ENCODE measurements around the gene GNG7.
A peak's percentile ranks its signal among the peaks of the same experiment; 100 is the strongest.
"Not testable (repeated sequence)": the region's sequence is repeated elsewhere in the genome, so short reads cannot be mapped to it uniquely, and the experiment has no call there.

Gene GNG7

DNA sequence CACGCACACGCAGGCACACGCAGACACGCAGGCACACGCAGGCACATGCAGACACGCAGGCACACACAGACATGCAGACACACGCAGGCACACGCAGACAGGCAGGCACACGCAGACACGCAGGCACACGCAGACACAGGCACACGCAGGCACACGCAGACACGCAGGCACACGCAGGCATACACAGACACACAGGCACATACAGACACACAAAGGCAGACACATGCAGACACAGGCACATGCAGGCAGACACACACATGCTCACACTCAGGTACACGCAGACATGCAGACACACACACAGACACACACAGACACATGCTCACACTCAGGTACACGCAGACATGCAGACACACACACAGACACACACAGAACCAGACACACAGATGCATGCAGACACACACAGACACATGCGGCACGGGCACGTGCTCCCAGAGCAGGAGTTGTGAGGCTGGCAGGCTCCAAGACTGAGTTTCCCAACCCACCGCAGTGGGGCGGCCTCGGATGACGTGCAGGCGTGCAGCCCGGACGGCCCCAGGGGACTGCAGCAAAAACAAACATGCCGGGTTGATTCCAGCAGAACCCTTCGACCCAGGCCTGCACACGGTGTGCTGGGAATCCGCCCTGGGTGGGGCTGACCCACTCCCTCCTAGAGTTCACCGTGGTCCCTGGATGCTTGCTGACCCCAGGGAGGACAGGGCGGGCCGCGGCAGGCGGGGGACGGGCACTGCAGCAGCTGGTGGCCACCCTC, 126.6 kb downstream of the GNG7 start:
- no peak for DNase-seq (ENCODE audit: low read depth)

DNA sequence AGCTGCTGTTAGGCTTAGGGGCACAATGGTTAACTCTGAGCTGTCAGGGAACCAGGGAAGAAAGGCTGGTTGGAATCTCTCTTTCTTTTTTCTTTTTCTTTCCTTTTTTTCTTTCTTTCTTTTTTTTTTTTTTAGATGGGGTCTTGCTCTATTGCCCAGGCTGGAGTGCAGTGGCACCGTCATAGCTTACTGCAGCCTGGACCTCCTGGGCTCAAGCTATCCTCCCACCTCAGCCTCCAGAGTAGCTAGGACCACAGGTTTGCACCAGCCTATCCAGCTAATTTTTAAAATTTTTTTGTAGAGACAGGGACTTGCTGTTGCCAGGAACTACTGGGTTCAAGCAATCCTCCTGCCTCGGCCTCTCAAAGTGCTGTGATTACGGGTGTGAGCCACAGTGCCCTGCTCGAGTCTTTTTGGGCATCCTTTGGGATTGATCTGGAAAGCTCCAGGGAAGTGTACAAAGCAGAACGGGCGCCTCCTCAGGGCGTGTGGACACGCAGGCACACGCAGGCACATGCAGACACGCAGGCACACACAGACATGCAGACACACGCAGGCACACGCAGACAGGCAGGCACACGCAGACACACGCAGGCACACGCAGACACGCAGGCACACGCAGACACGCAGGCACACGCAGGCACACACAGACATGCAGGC, 127.4 kb downstream of the GNG7 start:
- DNase-seq (ENCODE audit: low read depth): no peak

DNA sequence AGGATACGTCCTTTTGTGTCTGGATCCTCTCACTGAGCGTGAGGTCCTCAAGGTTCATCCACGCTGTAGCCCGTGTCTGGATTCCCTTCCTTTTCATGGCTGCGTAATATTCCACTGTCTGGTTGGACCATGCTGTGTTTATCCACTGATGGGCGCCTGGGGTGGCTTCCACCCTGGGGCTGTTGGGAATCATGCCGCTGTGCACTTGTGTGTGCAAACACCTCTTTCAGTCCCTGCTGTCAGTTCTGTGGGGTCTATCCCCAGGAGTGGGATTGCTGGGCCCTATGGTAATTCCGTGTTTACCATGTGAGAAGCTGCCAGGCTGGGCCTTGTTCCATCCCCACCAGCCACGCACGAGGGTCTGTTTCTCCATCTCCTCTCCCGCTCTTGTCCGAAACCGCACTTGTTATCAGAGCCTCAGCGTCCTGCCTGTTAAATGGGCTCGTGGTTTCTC, 128.0 kb downstream of the GNG7 start:
- DNase-seq (ENCODE audit: low read depth): no peak

DNA sequence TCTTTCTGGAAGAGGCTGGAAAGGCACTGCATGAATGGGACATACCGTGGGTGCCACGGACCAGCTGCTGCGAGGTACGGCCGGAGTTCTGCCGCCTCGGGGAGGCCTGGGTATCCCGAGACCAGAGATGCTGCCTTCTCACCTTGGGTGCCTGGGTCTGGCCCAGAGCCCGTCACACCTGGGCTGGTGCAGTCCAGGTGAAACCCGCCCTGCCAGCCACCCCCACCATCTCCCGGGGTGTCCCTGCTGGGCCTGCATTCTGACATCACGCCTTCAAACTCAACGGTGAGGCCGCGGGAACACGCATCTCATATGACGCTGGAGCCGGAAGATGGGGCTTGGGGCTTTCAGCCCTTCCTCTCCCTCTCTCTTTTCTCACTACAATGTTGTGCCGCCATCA, 128.6 kb downstream of the GNG7 start:
- no peak for DNase-seq (ENCODE audit: low read depth)

DNA sequence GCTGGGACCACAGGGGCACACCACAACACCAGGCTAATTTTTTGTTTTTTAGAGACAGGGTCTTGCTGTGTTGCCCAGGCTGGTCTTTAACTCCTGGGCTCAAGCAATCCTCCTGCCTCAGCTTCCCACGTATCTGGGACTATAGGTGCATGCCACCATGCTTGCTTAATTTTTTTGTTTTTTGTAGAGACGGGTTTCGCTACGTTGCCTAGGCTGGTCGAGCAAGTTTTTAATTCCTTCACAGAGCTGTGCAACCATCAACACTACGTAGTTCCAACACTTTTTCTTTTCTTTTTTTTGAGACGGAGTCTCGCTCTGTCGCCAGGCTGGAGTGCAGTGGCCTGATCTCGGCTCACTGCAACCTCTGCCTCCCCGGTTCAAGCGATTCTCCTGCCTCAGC, 130.3 kb downstream of the GNG7 start:
- not testable (repeated sequence) for DNase-seq (ENCODE audit: low read depth)

DNA sequence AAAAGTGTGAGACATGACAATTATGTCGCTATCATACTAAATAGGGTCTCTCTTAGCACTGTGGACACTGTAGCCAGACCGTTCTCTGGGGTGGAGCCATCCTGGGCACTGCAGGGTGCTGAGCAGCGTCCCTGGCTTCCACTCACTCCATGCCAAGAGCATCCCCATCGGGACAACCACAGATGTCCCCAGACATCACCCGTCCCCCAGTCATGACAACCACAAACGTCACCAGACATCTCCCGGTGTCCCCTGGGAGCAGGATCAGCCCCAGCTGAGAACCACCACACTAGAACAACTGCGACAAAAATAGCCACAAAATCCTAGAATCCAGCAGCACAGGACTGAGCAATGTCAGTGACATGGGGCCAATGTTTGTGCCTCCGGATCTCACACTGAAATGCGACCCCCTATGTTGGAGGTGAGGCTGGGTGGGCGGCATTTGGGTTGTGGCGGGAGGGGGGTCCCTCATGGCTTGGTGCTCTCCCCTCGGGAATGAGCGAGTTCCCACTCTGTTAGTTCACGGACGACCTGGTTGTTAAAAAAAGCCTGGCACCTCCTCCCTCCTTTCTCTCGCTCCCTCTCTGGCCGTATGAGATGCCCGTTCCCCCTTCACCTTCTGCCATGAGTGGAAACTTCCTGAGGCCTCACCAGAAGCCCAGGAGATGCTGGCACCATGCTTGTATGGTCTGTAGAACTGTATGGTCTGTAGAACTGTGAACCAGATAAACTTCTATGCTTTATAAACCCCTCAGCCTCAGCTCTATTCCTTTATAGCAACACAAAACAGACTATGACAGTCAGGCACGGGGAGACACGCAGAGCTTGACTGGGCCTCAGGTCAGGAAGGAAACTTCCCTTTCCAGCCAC, 132.7 kb downstream of the GNG7 start:
- DNase-seq (ENCODE audit: low read depth): no peak

DNA sequence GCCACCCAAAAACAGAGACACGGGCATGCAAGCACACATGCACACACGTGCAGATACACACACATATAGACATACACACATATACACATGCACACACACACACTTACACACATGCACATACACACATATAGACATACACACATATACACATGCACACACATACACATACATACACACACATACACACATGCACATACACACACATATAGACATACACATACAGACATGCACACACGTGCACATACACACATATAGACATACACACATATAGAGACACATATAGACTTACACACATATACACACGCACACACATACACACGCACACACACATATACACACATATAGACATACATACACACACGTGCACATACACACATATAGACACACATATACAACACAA, 134.5 kb downstream of the GNG7 start:
- DNase-seq (ENCODE audit: low read depth): no peak

DNA sequence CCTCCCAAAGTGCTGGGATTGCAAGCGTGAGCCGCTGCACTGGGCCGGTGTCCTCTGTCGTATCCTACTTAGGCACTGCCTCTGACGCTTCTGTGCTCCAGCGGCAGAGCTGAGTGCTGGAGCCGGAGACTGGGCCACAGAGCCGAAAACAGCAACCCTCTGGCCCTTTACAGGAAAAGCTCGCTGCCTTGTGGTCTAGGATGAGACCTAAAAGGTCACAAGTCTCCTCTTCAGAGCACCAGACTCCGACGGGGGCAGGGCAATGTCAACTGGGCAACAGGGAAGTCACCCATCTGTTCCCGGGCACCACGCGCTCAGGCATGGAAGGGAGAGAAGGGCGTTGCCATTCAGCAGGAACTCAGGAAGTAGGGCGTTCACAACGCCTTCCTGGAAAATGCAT, 134.9 kb downstream of the GNG7 start:
- DNase-seq (ENCODE audit: low read depth): no peak

DNA sequence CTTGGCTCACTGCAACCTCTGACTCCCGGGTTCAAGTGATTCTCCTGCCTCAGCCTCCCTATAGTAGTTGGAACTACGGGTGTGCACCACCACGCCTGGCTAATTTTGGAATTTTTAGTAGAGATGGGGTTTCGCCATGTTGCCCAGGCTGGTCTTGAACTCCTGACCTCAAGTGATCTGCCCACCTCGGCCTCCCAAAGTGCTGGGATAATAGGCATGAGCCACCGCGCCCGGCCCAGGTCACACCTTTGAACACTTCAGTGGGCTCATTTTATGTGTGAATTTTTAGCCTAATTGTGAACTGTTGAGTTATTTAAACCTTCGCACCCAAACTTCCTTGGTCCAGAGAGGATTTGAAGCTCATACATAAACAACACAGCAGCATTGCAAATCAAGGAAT, 138.9 kb downstream of the GNG7 start:
- not testable (repeated sequence) for DNase-seq (ENCODE audit: low read depth)

DNA sequence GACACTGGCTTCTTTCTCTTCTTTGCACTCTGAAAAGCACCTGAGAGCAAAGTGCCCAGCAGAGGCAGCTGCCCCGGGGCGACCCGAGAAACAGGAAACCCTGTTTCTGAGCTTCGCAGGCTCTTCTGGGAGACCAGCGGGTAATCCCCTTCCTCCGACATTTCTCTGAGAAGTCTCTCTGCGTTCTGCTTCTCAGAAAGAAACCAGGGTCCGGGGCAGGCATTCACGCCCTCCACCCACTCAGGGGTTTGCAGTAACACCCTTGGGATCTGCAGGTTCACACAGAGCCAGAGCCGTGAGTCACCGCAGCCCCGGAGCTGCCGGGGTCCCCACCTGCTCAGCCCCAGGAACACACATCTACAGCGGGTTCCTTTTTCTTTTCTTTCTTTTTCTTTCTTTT, 140.6 kb downstream of the GNG7 start:
- peak; percentile 18 for DNase-seq (ENCODE audit: low read depth)

DNA sequence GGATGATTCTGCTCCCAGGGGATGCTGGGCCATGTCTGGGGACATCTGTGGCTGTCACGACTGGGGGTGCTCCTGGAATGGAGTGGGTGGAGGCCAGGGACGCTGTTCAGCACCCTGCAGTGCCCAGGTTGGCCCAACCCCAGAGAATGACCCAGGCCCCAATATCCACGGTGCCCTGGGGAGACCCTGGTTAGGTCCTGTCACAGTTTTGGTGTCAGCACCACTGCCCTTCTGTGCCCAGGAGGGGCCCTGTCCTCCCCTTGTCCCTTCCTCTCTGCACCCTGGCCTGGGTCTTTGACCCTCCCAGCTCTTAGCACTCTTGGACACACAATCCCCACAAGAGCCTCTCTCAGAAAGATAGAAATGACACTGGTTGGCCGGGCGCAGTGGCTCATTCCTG, 141.3 kb downstream of the GNG7 start:
- DNase-seq (ENCODE audit: low read depth): no peak

DNA sequence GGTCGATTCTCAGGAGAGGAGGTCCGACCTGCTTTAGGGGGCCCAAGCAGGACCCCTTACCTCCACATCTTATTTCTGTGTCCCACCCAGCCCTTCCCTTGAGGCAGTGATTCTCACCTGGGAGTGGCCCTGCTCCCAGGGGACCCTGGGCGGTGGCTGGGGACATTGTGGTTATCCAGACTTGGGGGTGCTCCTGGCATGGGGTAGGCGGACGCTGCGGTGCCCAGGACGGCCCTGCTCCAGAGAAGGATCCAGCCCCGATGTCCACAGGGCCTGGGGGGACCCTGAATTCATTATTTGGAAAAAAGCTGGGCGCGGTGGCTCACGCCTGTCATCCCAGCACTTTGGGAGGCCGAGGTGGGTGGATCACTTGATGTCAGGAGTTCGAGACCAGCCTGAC, 142.1 kb downstream of the GNG7 start:
- no peak for DNase-seq (ENCODE audit: low read depth)

DNA sequence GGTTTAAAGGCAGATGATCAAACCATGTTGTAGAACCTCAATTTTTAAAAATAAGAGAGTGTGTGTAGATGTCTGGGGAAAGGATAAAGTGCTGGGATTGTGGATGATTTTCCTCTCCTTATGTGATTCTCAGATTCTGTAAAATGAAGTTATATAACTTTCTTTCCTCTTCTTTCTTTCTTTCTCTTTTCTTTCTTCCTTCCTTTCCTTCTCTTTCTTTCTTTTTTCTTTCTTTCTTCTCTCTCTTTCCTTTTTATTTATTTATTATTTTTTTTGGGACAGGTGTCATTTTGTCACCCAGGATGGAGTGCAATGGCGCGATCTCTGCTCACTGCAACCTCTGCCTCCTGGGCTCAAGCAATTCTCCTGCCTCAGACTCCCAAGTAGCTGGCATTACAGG, 144.0 kb downstream of the GNG7 start:
- no peak for DNase-seq (ENCODE audit: low read depth)

DNA sequence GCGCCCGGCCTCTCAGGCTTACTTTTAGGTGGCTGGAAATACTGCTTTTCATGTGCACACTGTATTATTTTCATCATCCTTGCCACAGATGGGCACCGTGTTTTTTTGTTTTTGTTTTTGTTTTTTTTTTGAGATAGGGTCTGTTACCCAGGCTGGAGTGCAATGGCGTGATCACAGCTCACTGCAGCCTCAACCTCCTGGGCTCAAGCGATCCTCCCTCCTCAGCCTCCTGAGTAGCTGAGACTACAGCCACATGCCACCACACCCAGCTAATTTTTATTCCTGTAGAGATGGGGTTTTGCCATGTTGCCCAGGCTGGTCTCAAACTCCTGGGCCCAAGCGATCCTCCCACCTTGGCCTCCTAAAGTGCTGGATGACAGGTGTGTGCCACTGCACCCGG, 144.4 kb downstream of the GNG7 start:
- not testable (repeated sequence) for DNase-seq (ENCODE audit: low read depth)

DNA sequence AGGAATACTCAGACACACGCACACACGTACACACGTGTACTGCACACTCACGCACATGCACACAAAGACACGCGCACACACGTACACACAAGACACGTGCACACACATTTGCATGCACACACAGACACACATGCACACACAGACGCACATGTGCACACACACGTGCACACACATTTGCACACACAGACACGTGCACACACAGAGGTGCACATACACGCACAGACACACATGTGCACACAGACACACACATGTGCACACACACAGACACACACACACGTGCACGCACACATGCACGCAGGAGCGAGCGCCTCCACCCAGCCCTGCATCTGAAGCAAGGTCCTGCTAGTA, 145.4 kb downstream of the GNG7 start:
- DNase-seq (ENCODE audit: low read depth): no peak

DNA sequence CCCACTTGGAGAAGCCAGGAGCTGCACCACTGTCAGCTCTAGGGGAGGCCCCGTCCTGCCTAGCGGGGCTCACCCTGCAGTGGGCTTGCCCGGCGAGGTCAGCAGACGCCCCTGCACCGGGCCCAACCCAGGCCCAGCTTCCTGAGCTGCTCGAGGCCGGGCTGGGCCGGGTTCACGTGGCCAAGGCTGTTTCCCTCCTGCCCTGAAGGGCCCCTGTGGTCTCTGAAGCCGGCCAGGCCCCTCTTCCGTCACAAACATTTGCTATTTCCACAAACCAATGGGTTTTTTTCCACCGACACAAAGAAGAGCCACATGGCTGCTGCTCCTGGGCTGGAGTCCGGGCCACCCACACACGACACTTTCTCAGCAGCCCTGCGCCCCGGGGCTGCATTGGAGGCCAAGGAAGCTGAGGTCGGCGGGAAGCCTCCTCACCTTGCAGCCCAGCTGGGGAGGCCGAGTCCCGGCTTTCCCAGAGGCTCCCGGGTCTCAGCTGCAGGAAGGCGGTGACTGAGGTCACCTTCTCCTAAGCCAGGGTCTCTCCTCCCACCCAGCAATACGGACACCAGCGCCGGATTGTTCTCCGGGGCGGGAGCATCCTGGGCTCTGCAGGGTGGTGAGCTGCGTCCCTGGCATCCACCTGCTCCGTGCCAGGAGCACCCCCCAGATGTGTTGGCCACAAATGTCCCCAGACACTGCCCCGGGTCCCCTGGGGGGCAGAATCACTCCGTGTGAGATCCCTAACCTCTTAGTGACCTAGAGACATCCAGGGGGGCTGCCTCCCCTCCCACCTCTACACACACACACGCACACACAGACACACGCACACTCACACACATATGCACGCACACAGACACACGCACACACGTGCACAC, 146.0 kb downstream of the GNG7 start:
- DNase-seq (ENCODE audit: low read depth): no peak

DNA sequence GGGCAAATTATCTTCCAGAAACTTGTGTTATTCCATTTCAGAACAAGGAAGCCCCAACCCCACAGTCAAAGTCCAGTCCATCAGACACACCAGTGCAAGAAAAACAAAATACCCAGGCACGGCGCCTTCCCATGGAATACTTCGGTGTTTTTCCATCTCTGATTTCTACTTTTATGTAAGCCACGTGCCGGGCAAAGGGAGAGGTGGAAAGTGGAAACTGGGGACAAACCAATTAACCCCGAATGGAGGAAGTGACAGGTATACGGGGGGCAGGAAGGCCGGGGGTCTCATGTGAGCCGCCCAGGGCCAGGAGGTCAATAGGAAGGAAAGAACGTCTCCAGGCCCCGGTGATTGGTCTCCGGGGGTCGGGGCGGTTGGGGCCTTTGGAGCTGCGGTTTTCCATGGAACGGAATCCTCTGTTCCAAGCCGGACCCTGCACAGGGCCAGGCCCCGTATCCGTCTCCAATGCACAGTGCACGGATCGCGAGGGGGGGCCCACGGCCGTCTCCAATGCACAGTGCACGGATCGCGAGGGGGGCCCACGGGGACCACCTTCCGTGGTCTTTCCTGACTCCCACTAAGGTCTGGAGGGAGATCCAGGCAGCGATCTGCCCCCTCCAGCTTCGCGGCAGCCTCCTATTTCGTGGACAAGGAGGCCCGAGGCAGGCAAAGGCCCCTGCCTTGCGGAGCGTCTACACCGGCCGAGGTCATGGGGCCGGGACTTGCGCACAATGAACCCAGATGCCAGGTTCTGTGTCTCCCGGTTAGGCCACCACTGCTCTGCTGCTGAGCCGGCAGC, 146.9 kb downstream of the GNG7 start:
- DNase-seq (ENCODE audit: low read depth): no peak

DNA sequence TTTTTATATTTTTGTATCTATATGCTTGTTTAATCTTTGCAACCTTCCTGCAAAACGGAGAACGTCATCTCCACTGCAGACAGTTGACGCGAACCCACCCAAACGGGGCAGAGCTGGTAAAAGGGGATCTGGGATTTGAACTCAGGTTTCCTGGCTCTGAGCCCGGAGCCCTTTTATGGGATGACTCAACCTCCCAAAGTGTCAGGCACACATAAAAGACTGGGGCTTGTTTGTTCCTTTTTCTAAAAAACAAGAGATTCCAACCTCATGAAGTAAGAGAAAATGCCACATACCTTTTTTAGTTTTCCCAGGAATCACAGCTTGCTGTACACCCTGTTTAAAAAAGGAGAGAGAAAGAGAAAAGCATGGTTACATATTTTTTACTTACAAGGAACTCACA, 147.6 kb downstream of the GNG7 start:
- no peak for DNase-seq (ENCODE audit: low read depth)

DNA sequence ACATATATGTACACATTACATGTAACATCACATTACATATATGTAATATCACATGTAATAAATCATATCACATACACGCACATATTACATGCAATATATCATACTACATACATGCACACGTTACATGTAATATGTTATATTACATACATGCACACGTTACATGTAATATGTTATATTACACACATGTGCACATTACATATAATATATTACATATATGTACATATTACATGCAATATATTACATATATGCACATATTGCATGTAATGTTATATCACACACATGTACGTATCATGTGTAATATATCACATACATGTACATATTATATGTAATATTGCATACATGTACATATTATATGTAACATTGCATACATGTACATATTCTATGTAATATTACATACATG, 149.0 kb downstream of the GNG7 start:
- no peak for DNase-seq (ENCODE audit: low read depth)

DNA sequence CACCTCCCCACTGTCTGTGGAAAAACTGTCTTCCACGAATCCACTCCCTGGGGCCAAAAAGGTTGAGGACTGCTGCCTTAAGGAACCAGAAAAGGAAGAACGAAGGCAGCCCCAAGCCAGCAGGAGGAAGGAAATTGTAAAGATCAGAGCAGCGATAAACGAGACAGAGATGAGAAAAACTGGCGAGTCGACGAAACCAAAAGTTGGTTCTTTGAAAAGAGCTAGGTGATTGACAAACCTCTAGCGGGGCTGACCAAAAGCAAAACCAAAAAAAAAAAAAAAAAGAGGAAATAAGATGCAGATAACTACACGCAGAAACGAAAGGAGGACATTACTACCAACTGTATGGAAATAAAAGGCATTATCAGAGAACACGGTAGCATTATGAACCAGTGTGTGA, 149.6 kb downstream of the GNG7 start:
- no peak for DNase-seq (ENCODE audit: low read depth)

DNA sequence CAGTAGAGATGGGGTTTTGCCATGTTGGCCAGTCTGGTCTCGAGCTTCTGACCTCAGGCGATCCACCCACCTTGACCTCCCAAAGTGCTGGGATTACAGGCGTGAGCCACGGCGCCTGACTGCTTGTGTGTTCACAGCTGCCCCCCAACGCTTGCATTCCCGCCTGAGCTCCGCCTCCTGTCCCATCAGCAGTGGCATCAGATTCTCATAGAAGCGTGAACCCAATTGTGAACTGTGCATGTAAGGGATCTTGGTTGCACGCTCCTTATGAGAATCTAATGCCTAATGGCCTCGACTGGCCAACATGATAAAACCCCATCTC, 150.7 kb downstream of the GNG7 start:
- DNase-seq (ENCODE audit: low read depth): no peak

All from stimulated activated CD8-positive, alpha-beta memory T cell treated with anti-CD3 and anti-CD28 coated beads, Interleukin-15, amount 100 ng/mL, for 24 hours (primary cell).